ENCODE data around the gene PARD6A.
A peak's percentile ranks its signal among the peaks of the same experiment; 100 is the strongest.

Gene PARD6A

DNA sequence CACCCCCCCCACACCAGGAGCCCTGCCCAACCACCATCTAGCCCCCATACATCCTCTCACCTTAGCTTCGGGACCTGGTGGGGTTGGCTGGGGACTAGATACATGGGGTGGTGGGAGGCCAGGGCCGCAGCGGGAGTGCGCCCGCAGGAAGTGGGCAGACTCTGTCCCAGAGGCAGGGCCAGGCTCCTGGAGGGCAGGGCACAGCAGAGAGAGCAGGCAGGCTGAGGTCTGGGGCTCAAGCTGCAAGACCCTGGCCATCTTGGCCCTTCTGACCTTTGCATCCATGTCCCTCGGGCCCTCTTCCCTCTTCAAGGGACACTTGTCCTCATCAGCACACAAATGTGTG, 3.1 kb downstream of the PARD6A start:
- TF ChIP-seq, protein P1, sequence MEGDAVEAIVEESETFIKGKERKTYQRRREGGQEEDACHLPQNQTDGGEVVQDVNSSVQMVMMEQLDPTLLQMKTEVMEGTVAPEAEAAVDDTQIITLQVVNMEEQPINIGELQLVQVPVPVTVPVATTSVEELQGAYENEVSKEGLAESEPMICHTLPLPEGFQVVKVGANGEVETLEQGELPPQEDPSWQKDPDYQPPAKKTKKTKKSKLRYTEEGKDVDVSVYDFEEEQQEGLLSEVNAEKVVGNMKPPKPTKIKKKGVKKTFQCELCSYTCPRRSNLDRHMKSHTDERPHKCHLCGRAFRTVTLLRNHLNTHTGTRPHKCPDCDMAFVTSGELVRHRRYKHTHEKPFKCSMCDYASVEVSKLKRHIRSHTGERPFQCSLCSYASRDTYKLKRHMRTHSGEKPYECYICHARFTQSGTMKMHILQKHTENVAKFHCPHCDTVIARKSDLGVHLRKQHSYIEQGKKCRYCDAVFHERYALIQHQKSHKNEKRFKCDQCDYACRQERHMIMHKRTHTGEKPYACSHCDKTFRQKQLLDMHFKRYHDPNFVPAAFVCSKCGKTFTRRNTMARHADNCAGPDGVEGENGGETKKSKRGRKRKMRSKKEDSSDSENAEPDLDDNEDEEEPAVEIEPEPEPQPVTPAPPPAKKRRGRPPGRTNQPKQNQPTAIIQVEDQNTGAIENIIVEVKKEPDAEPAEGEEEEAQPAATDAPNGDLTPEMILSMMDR (conservative IDR thresholded peaks at IDR 0.05; ENCODE audit: low read length), result no peak
- DNase-seq (ENCODE audit: low read depth), result no peak
- H3K4me3 ChIP-seq (ENCODE audit: low read length), result no peak overlapping the region

DNA sequence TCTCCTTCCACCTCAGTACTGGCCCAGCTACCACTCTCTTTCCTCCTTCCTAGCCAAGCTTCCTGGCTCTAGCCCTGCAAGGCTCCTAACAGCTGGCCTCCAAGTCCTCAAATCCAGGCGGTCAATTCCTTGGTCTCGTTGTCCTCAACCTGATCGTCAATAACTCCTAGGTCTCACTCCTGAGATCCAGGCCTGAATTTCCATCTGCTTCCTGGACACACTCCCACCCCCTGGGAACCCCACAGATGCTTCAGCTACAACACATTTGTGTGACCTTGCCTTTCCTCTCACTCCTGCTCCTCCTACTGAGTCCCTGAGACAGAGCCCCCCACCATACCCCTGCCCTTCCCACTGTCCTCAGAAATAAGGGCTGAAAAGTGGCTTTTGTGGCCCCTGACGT, 3.5 kb downstream of the PARD6A start:
- TF ChIP-seq, protein P1 (conservative IDR thresholded peaks at IDR 0.05; ENCODE audit: low read length), result no peak
- DNase-seq (ENCODE audit: low read depth), result no peak

DNA sequence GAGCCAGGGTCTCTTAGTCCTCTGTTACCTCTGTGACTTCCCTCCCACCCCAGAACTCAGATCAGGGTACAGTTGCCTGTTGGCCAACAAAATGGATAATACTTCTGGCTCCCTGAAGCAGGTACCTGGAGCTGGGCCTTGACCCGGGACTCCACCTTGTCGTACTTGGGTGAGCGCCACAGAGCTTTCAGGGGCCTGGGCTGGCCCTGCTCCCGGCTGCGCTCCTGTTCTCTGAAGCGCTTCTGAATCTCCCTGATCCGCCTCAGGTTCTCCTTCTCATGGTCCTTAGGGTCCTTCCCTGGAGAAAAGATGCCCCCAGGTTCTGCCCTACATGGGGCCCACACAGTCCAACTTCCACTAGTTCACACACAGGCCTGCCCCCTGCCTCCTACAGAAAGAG, 4.1 kb downstream of the PARD6A start:
- no peak for DNase-seq (ENCODE audit: low read depth)
- H3K4me3 ChIP-seq (ENCODE audit: low read length), result no peak overlapping the region
- TF ChIP-seq, protein P1 (conservative IDR thresholded peaks at IDR 0.05; ENCODE audit: low read length), result no peak

More for the DNA sequence above, 3.5 kb downstream of the PARD6A start:
- no peak overlapping the region for H3K4me3 ChIP-seq (ENCODE audit: low read length)

DNA sequence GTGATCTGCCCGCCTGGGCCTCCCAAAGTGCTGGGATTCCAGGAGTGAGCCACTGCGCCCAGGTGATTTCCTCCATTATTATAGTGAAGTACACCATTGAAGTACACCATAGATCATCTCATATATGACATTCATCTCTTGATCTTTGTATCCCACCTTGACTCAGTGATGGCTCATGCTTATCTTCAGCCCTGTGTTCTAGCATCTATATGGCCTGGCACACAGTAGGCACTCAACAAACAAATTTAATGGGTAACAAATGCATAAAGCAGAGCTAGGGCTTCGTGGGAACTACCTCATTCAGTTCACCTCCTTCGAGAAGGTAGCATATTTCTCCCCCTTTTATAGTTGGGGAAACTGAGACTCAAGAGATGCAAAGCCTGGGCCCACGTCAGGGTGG, 4.8 kb downstream of the PARD6A start:
- TF ChIP-seq, protein P1 (conservative IDR thresholded peaks at IDR 0.05; ENCODE audit: low read length), result no peak
- H3K4me3 ChIP-seq (ENCODE audit: low read length), result peak overlapping the region; percentile 64
- DNase-seq (ENCODE audit: low read depth), result no peak

DNA sequence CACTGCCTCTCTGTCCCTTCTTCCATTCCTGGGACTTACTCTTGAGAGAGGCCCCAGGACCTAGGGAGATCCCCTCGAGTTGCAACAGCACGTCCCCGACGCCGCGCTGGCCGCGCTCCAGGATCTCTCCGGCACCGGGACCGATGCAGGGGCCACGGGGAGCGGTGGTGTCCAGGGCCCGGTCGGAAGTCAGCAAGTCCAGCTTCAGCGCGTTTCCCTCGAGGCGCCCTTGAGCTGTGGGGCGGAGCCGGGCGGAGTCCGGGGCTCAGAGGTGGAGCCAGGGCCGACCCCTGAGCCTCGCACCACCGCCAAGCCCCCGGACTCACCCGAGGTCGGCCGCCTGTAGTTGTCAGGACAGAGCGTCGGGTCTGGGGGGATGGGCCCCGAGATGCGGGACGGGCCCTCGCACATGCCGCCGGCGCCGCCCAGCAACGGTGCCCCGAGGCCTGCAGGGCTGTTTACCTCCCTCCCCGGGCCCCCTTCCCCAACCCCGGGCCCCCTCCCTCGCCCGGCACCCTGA, 5.3 kb downstream of the PARD6A start:
- DNase-seq (ENCODE audit: low read depth), result no peak
- peak overlapping the region; percentile 64 for H3K4me3 ChIP-seq (ENCODE audit: low read length)
- TF ChIP-seq, protein P1 (conservative IDR thresholded peaks at IDR 0.05; ENCODE audit: low read length), result no peak

DNA sequence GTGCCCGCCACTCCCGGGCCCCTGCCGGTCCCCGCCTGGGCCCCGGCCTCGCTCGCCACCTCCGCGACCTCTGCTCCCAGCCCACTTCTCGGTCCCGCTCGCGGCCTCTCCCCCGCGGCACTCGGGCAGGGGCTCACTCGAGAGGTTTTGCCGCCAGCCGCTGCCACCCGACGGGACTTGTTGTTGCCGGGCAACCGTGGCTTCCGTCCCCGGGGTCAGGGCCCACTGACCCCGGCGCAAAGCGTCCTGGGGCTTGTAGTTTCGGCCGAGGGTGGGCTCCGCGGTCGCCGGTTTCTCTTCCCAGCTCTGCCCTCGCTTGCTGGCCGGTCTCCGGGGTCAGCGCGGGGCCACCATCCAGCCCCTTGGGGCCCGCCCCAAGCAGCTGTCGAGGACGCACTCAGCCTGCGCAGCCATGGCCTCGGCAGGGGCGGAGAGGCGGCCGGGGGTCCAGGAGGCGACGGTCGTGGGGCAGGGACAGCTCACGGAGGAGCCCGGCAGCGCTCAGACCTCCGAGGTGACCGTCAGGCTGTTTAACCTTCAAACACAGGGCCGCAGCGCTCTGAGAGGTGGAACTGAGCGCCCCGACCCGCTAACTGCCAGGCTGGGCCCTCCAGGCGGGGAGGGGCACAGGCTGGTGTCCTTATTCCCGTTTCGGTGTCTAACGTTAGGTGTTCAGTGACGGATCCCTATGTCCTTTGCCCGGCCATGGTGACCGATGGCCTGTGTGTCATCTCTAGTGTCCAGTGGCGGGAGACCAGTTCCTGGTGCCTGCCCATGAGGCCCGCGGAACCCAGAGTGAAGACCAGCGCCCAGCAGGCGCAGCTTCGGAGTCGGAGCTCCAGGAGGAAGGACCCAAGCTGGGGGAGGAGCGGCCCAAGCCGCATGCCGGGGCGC, 6.0 kb downstream of the PARD6A start, which contains the start of the genes C16orf86 and ENKD1:
C16orf86 (plus strand) TSS at position 256 of the 894 bp plus-strand sequence; CDS start at position 413, 157 bp downstream.
ENKD1 (minus strand) TSS at position 192 of the 894 bp plus-strand sequence. CDS start 308 bp downstream, outside the sequence.
- peak within 1 kb of the TSS; percentile 64 for H3K4me3 ChIP-seq (ENCODE audit: low read length)
- TF ChIP-seq, protein P1 (conservative IDR thresholded peaks at IDR 0.05; ENCODE audit: low read length), result no peak
- peak; percentile 71 for DNase-seq (ENCODE audit: low read depth)

DNA sequence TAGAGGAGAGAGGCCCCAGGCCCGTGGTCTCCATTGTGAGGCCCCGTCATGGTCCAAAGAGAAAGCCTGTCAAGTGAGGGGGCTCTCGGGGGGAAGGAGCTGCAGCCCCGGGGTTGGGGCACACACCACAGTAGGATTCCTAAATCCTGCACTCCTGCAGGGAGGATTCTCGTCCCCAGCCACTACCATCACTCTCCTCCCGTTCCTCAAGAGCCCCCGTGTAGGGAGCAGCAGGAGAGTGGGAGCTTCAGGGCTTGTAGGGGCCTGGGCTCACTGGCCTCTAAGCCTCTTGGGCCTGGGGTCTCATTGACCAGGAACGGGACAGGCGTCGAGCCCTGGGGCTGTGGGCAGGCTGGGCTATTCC, 6.7 kb downstream of the PARD6A start:
- TF ChIP-seq, protein P1 (conservative IDR thresholded peaks at IDR 0.05; ENCODE audit: low read length), result no peak
- no peak for DNase-seq (ENCODE audit: low read depth)
- peak overlapping the region; percentile 64 for H3K4me3 ChIP-seq (ENCODE audit: low read length)
